GM12878 (cell line): ENCODE data around the gene CFAP20. TPM values are rescaled to one million over a fixed set of nuclear protein-coding genes. Genes with fewer than 3 reads are reported as not detected.
"Not testable (repeated sequence)": the region's sequence is repeated elsewhere in the genome, so short reads cannot be mapped to it uniquely, and the experiment has no call there.

Source experiments
- ATAC-seq: fragments of 200-7000 bp; cut with Tn5 transposase; 3 replicates; pipeline ENCODE4 v1.9.1; 2020; ENCODE audit warnings: mild to moderate bottlenecking, moderate library complexity
- BruUV-seq: library from RNA; stranded (reverse); fragments of 400-500 nt; replicated peaks from 2 replicates; lab custom pipeline; 2021; lab: Mats Ljungman, UMichigan
- CTCF ChIA-PET: fragments of 300-600 bp; sonication (Branson Sonifier 250); formaldehyde crosslinking; extraction: SDS; loops from one replicate; lab custom pipeline; 2021; ENCODE audit warnings: inconsistent platforms; lab: Yijun Ruan, JAX
- POLR2A ChIA-PET: fragments of 350-600 bp; formaldehyde crosslinking; extraction: SDS; loops from one replicate; lab custom pipeline; 2021; ENCODE audit warnings: inconsistent platforms; lab: Charles Lee
- RAD21 ChIA-PET: fragments of 300-600 bp; sonication (Branson Sonifier 250); formaldehyde crosslinking; loops from one replicate; lab custom pipeline; 2023; ENCODE audit warnings: antibody characterized with exemption; ENCODE audit not compliant: unreplicated experiment; lab: Charles Lee
- SMC1A ChIA-PET: fragments of 300-600 bp; sonication (Branson Sonifier 250); formaldehyde crosslinking; loops from one replicate; lab custom pipeline; 2023; ENCODE audit not compliant: unreplicated experiment, uncharacterized antibody; lab: Charles Lee
- DNase-seq: peaks from one replicate; pipeline ENCODE4 v3.0.0-alpha.2; 2011; ENCODE audit warnings: low read depth, low spot score
- FAIRE-seq: peaks from 3 replicates; lab custom pipeline; 2011; peaks lifted over from hg19 to GRCh38; lab: Jason Lieb, UNC
- H2AFZ ChIP-seq: 2 replicates; pipeline ENCODE4 v1.6.0; 2011; ENCODE audit warnings: low read depth, low read length, control low read depth; ENCODE audit not compliant: control insufficient read depth
- H3K27ac ChIP-seq: 2 replicates; pipeline ENCODE4 v1.5.1; 2011; ENCODE audit warnings: control low read depth; ENCODE audit not compliant: control insufficient read depth, insufficient read depth
- H3K27me3 ChIP-seq, 2 experiments: replicated peaks in 1 of 2; 2 replicates each; pipeline versions ENCODE4 v1.6.0 to v1.6.1; 2011; ENCODE audit warnings: low read length in 1 of 2; ENCODE audit not compliant: control insufficient read depth in 2 of 2, insufficient read depth in 2 of 2
- H3K36me3 ChIP-seq, 2 experiments: 2 replicates each; pipeline ENCODE4 v1.5.1; 2011; ENCODE audit warnings: low read length in 1 of 2; ENCODE audit not compliant: control insufficient read depth in 2 of 2, insufficient read depth in 2 of 2
- H3K4me1 ChIP-seq: 2 replicates; pipeline ENCODE4 v1.6.1; 2011; ENCODE audit warnings: mild to moderate bottlenecking, low read length, moderate library complexity, mixed read lengths; ENCODE audit not compliant: control insufficient read depth, insufficient read depth
- H3K4me2 ChIP-seq: 2 replicates; pipeline ENCODE4 v1.6.0; 2011; ENCODE audit warnings: control low read depth; ENCODE audit not compliant: control insufficient read depth, insufficient read depth
- H3K4me3 ChIP-seq: fragments of 200-600 bp; sonication (generic); 2 replicates; pipeline ENCODE4 v1.5.1; 2016
- H3K79me2 ChIP-seq: 2 replicates; pipeline ENCODE4 v1.6.0; 2011; ENCODE audit warnings: low read length; ENCODE audit not compliant: control insufficient read depth, insufficient read depth
- H3K9ac ChIP-seq: 2 replicates; pipeline ENCODE4 v1.8.0; 2011; ENCODE audit warnings: low read length, control low read depth, mixed read lengths; ENCODE audit not compliant: control insufficient read depth, insufficient read depth
- H3K9me3 ChIP-seq: replicated peaks from 3 replicates; pipeline ENCODE4 v1.5.1; 2011; ENCODE audit warnings: mild to moderate bottlenecking, low read length; ENCODE audit not compliant: control insufficient read depth, insufficient read depth
- H4K20me1 ChIP-seq: 2 replicates; pipeline ENCODE4 v1.6.0; 2011; ENCODE audit not compliant: control insufficient read depth, insufficient read depth
- KAT2A ChIP-seq: conservative IDR thresholded peaks from 2 replicates; pipeline ENCODE4 v1.6.1; 2011; ENCODE audit warnings: low read depth, low read length; ENCODE audit not compliant: control insufficient read depth
- NFXL1 ChIP-seq: fragments of 450-650 bp; IDR thresholded peaks from 2 replicates; pipeline ENCODE4 v1.6.1; 2017; ENCODE audit warnings: antibody characterized with exemption, mild to moderate bottlenecking, borderline replicate concordance
- NR2C2 ChIP-seq: IDR thresholded peaks from 2 replicates; pipeline ENCODE4 v1.6.1; 2011; ENCODE audit warnings: borderline replicate concordance, low read depth; ENCODE audit not compliant: control insufficient read depth, insufficient read length
- SMAD5 ChIP-seq: IDR thresholded peaks from 2 replicates; pipeline ENCODE4 v1.6.1; 2016; ENCODE audit warnings: antibody characterized with exemption, low read depth
- WGBS: methylation state at CpG from one replicate; pipeline ENCODE4 v1.1.6; 2016; ENCODE audit warnings: low lambda C conversion rate; ENCODE audit not compliant: insufficient replicate concordance, insufficient coverage; ENCODE audit errors: missing lambda C conversion rate; 5-methylcytosine and 5-hydroxymethylcytosine counted together
- in situ Hi-C: fragments of 300-500 bp; cut with MboI; formaldehyde crosslinking; loops from 9 replicates; pipeline ENCODE4 v1.14.3; 2018; ENCODE audit warnings: mixed read lengths
- intact Hi-C: fragments of 100-400 bp; cut with micrococcal nuclease; formaldehyde crosslinking; loops from one replicate; pipeline ENCODE4 v1.14.2; 2022; ENCODE audit not compliant: unreplicated experiment
- polyA plus RNA-seq, 11 experiments: library from polyadenylated mRNA; depleted of rRNA in 4 of 11; unstranded in 6 of 11; stranded (reverse) in 5 of 11; fragments of >200 nt; fragmentation: Nextera tagmentation in 4 of 11; fragmentation: Illumina TruSeq in 1 of 11; extraction: Ambion mirVana in 4 of 11; extraction: Trizol in 1 of 11; gene quantifications; 1 replicate in 1 of 11; 2 replicates in 10 of 11; pipeline versions ENCODE4 v1.2.1 to v1.2.3, GENCODE V29; 2011 to 2016; ENCODE audit warnings: inconsistent platforms in 2 of 11, missing spikeins in 2 of 11, low read depth in 1 of 11
- total RNA-seq, 4 experiments: library from RNA; depleted of rRNA in 3 of 4; stranded (reverse); fragments of >200 nt in 3 of 4; fragmentation: Illumina TruSeq in 1 of 4; extraction: Trizol in 1 of 4; gene quantifications; 2 replicates each; pipeline versions ENCODE4 v1.2.1 to v1.2.3, GENCODE V29; 2013 to 2021

The CFAP20 gene
- total and polyA plus RNA-seq, 10 of the 15 experiments (the other 5 are each of a cell fraction or from before 2014, with no cell fraction given): 10.9 to 61.7 (median 46.2) TPM

- TF ChIP-seq KAT2A (no peak), SMAD5 (no peak), NFXL1 (no peak), NR2C2 (no peak)
Observed at GRCh38 chr16:58096249-58096648, 32.9 kb downstream of the CFAP20 start (continued).

GRCh38 chr16:58095575-58095960, 33.6 kb downstream of the CFAP20 start:
- H4K20me1 ChIP-seq, H3K27me3 ChIP-seq, ATAC-seq, H2AFZ ChIP-seq, H3K9me3 ChIP-seq, H3K27ac ChIP-seq, H3K4me3 ChIP-seq, intact Hi-C loops, H3K79me2 ChIP-seq, BruUV-seq, H3K4me2 ChIP-seq, H3K36me3 ChIP-seq, FAIRE-seq, DNase-seq, H3K9ac ChIP-seq, in situ Hi-C loops, RAD21 ChIA-PET, H3K4me1 ChIP-seq: not testable (repeated sequence)
- ChIA-PET POLR2A (interaction anchor here (1.0 kb wide), 1 partner anchor 31 kb away, joined by 3 read pairs; no protein-coding TSS in a partner anchor), CTCF (interaction anchor here (1.0 to 10.4 kb wide), 3 partner anchors 12 to 81 kb away, joined by 3 to 186 read pairs (median 3); partner anchors contain the start of gene CFAP20), SMC1A (interaction anchor here (1.0 kb wide), 1 partner anchor 26 kb away, joined by 3 read pairs; no protein-coding TSS in a partner anchor)
- 40% methylated on average over 6 of the region's 6 CpGs for WGBS
